Measurements from ENCODE around the gene CABP2. TPM values are rescaled to one million over a fixed set of nuclear protein-coding genes. Genes with fewer than 3 reads are reported as not detected.

CABP2 gene
- total and polyA plus RNA-seq, 4 experiments from 2014 or later: not detected

GRCh38 chr11:67492801-67493547, 30.3 kb downstream of the CABP2 start:
- DNase-seq: no peak
- no peak overlapping the region for H3K4me3 ChIP-seq (ENCODE audit: low read length in 2 of 2)
- no peaks in the 10 kb centered on the region for H3K27me3 ChIP-seq (ENCODE audit: insufficient read depth, low read length)
- ChIA-PET CTCF (ENCODE audit: partially characterized antibody) (interaction anchor here (1.4 kb wide), 1 partner anchor 10 kb away, joined by 4 read pairs; the partner anchor contains the start of gene AIP), POLR2A (ENCODE audit: partially characterized antibody) (interaction anchor here (1.1 to 16.2 kb wide), 8 partner anchors 8 to 140 kb away, joined by 3 to 279 read pairs (median 19); partner anchors contain the start of genes AIP, PITPNM1, PPP1CA and PTPRCAP)
- Mint-ChIP-seq H3K27ac (peak overlapping the region in 1 of 7 donors; percentile 18), H3K9me3 (no peaks in the 10 kb centered on the region), H3K4me1 (peaks cover 6 to 18% (median 13%) of the 10 kb centered on the region in 4 donors), H3K36me3 (peaks cover 12 to 58% of the 10 kb centered on the region in 2 donors), H3K4me3 (no peak overlapping the region), H3K27me3 (no peaks in the 10 kb centered on the region)
- no peaks in the 10 kb centered on the region for H3K9me3 ChIP-seq (ENCODE audit: control insufficient read depth in 1 of 2, low read length in 2 of 2)
- H3K27ac ChIP-seq (ENCODE audit: low read depth, low read length): no peak overlapping the region
- H3K36me3 ChIP-seq (ENCODE audit: insufficient read depth, low read length): peaks cover 44% of the 10 kb centered on the region
- intact Hi-C loops (cut with micrococcal nuclease): no loop called here
- H3K4me1 ChIP-seq (ENCODE audit: insufficient read depth, low read length): peaks cover 15% of the 10 kb centered on the region

DNA sequence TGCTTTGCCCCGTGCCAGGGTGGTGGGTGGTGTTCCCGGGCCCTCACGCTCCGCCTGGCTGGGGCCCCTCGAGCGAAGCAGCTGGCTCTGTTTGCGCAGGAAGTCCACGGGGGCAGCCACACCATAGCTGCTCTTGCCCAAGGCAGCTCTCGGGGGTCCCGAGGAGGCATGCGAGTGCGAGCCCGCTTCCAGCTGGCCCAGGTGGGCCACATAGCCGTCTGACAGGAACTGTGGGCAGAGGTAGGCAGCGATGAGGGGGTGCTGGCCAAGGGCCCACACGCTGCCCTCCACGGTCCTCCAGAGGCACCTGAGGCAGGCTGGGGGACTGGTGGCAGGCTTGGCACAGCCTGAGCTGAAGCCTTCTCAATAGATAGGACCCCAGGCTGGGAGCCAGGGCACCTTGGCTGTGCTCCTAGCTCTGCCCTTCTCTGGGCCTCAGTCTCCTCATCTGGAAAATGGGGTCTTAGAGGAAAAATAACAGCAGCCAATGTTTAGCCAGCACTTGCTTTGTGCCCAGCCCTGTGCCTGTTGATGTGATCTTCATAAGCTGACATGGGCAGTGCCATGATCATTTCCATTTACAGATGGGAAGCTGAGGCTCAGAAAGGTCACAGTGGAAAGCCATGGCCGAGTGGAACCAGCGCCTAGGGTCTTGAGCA, 31.0 kb downstream of the CABP2 start:
- Mint-ChIP-seq H3K27me3 (no peaks in the 10 kb centered on the region), H3K9me3 (no peaks in the 10 kb centered on the region), H3K4me1 (peaks cover 12 to 26% (median 20%) of the 10 kb centered on the region in 4 donors), H3K27ac (peak overlapping the region in 1 of 7 donors; percentile 10), H3K36me3 (peaks cover 18 to 59% of the 10 kb centered on the region in 2 donors), H3K4me3 (no peak overlapping the region)
- Histone ChIP-seq H3K27me3 (ENCODE audit: insufficient read depth, low read length) (no peaks in the 10 kb centered on the region), H3K4me1 (ENCODE audit: insufficient read depth, low read length) (peaks cover 23% of the 10 kb centered on the region), H3K36me3 (ENCODE audit: insufficient read depth, low read length) (peaks cover 48% of the 10 kb centered on the region), H3K9me3 (ENCODE audit: control insufficient read depth in 1 of 2, low read length in 2 of 2) (no peaks in the 10 kb centered on the region), H3K4me3 (ENCODE audit: low read length in 2 of 2) (no peak overlapping the region), H3K27ac (ENCODE audit: low read depth, low read length) (no peak overlapping the region)
- POLR2A ChIA-PET (ENCODE audit: partially characterized antibody): interaction anchor here (1.1 to 16.2 kb wide), 9 partner anchors 9 to 139 kb away, joined by 3 to 279 read pairs (median 8); partner anchors contain the start of genes AIP, PITPNM1, PPP1CA and PTPRCAP
- intact Hi-C loops (cut with micrococcal nuclease): no loop called here
- DNase-seq: no peak
- CTCF ChIA-PET (ENCODE audit: partially characterized antibody): interaction anchor here (0.8 to 1.4 kb wide), 2 partner anchors 9 to 13 kb away, joined by 3 to 4 read pairs; partner anchors contain the start of genes AIP and PITPNM1

GRCh38 chr11:67491276-67492068, 31.8 kb downstream of the CABP2 start:
- Histone ChIP-seq H3K9me3 (ENCODE audit: control insufficient read depth in 1 of 2, low read length in 2 of 2) (no peaks in the 10 kb centered on the region), H3K27me3 (ENCODE audit: insufficient read depth, low read length) (no peaks in the 10 kb centered on the region), H3K4me3 (ENCODE audit: low read length in 2 of 2) (no peak overlapping the region), H3K4me1 (ENCODE audit: insufficient read depth, low read length) (peaks cover 30% of the 10 kb centered on the region), H3K27ac (ENCODE audit: low read depth, low read length) (no peak overlapping the region), H3K36me3 (ENCODE audit: insufficient read depth, low read length) (peaks cover 48% of the 10 kb centered on the region)
- intact Hi-C loops (cut with micrococcal nuclease): no loop called here
- no peaks in the 10 kb centered on the region for H3K27me3 Mint-ChIP-seq
- H3K4me3 Mint-ChIP-seq: no peak overlapping the region
- no peak for DNase-seq
- H3K9me3 Mint-ChIP-seq: no peaks in the 10 kb centered on the region
- POLR2A ChIA-PET (ENCODE audit: partially characterized antibody): interaction anchor here (1.1 to 16.2 kb wide), 10 partner anchors 9 to 139 kb away, joined by 3 to 279 read pairs (median 8); partner anchors contain the start of genes AIP, PITPNM1, PPP1CA and PTPRCAP
- peaks cover 17 to 33% (median 26%) of the 10 kb centered on the region in 4 donors for H3K4me1 Mint-ChIP-seq
- CTCF ChIA-PET (ENCODE audit: partially characterized antibody): interaction anchor here (0.8 to 1.4 kb wide), 4 partner anchors 9 to 146 kb away, joined by 3 to 4 read pairs (median 3); partner anchors contain the start of genes AIP and PITPNM1
- H3K27ac Mint-ChIP-seq: peak overlapping the region in 2 of 7 donors; percentile 16 to 36
- H3K36me3 Mint-ChIP-seq: peaks cover 18 to 60% of the 10 kb centered on the region in 2 donors

GRCh38 chr11:67490727-67491065, 32.5 kb downstream of the CABP2 start:
- Histone ChIP-seq H3K9me3 (ENCODE audit: control insufficient read depth in 1 of 2, low read length in 2 of 2) (no peaks in the 10 kb centered on the region), H3K4me1 (ENCODE audit: insufficient read depth, low read length) (peaks cover 38% of the 10 kb centered on the region), H3K4me3 (ENCODE audit: low read length in 2 of 2) (no peak overlapping the region), H3K27ac (ENCODE audit: low read depth, low read length) (no peak overlapping the region), H3K36me3 (ENCODE audit: insufficient read depth, low read length) (peaks cover 42% of the 10 kb centered on the region), H3K27me3 (ENCODE audit: insufficient read depth, low read length) (no peaks in the 10 kb centered on the region)
- no peaks in the 10 kb centered on the region for H3K27me3 Mint-ChIP-seq
- intact Hi-C loops (cut with micrococcal nuclease): no loop called here
- H3K4me1 Mint-ChIP-seq: peaks cover 25 to 41% (median 34%) of the 10 kb centered on the region in 4 donors
- no peak for DNase-seq
- peak overlapping the region in 1 of 7 donors; percentile 16 for H3K27ac Mint-ChIP-seq
- H3K9me3 Mint-ChIP-seq: no peaks in the 10 kb centered on the region
- peaks cover 18 to 61% of the 10 kb centered on the region in 2 donors for H3K36me3 Mint-ChIP-seq
- ChIA-PET CTCF (ENCODE audit: partially characterized antibody) (interaction anchor here (0.9 to 1.0 kb wide), 2 partner anchors 104 to 145 kb away, joined by 3 read pairs; no protein-coding TSS in a partner anchor), POLR2A (ENCODE audit: partially characterized antibody) (interaction anchor here (1.7 to 16.2 kb wide), 6 partner anchors 8 to 89 kb away, joined by 5 to 279 read pairs (median 35); partner anchors contain the start of genes AIP, PITPNM1, PPP1CA and PTPRCAP)
- H3K4me3 Mint-ChIP-seq: no peak overlapping the region

GRCh38 chr11:67489885-67490726, 33.1 kb downstream of the CABP2 start:
- Histone ChIP-seq H3K27ac (ENCODE audit: low read depth, low read length) (peak overlapping the region; percentile 13), H3K27me3 (ENCODE audit: insufficient read depth, low read length) (no peaks in the 10 kb centered on the region), H3K4me3 (ENCODE audit: low read length in 2 of 2) (no peak overlapping the region), H3K9me3 (ENCODE audit: control insufficient read depth in 1 of 2, low read length in 2 of 2) (no peaks in the 10 kb centered on the region), H3K4me1 (ENCODE audit: insufficient read depth, low read length) (peaks cover 43% of the 10 kb centered on the region), H3K36me3 (ENCODE audit: insufficient read depth, low read length) (peaks cover 41% of the 10 kb centered on the region)
- Mint-ChIP-seq H3K36me3 (peaks cover 18 to 59% of the 10 kb centered on the region in 2 donors), H3K27me3 (no peaks in the 10 kb centered on the region), H3K9me3 (no peaks in the 10 kb centered on the region), H3K4me1 (peaks cover 27 to 46% (median 38%) of the 10 kb centered on the region in 4 donors), H3K4me3 (no peak overlapping the region), H3K27ac (peak overlapping the region in 6 of 7 donors; percentile 24 to 90 (median 68))
- intact Hi-C loops (cut with micrococcal nuclease): no loop called here
- ChIA-PET CTCF (ENCODE audit: partially characterized antibody) (interaction anchor here (0.9 to 1.0 kb wide), 2 partner anchors 103 to 145 kb away, joined by 3 read pairs; no protein-coding TSS in a partner anchor), POLR2A (ENCODE audit: partially characterized antibody) (interaction anchor here (0.6 to 16.2 kb wide), 8 partner anchors 14 to 138 kb away, joined by 3 to 279 read pairs (median 7); partner anchors contain the start of genes PITPNM1, PPP1CA, PTPRCAP and RAD9A)
- DNase-seq: no peak
